ENCODE measurements around the gene KIF23.

The KIF23 gene

GRCh38 chr15:69385831-69386230 lies 28.3 kb upstream of the KIF23 start:
- Histone ChIP-seq H3K27ac (no peak overlapping the region), H3K27me3 (replicated peaks) (no peaks in the 10 kb centered on the region), H3K4me3 (ENCODE audit: low read depth, low read length) (no peak overlapping the region), H3K36me3 (replicated peaks) (no peaks in the 10 kb centered on the region)
- TF ChIP-seq, protein P1, sequence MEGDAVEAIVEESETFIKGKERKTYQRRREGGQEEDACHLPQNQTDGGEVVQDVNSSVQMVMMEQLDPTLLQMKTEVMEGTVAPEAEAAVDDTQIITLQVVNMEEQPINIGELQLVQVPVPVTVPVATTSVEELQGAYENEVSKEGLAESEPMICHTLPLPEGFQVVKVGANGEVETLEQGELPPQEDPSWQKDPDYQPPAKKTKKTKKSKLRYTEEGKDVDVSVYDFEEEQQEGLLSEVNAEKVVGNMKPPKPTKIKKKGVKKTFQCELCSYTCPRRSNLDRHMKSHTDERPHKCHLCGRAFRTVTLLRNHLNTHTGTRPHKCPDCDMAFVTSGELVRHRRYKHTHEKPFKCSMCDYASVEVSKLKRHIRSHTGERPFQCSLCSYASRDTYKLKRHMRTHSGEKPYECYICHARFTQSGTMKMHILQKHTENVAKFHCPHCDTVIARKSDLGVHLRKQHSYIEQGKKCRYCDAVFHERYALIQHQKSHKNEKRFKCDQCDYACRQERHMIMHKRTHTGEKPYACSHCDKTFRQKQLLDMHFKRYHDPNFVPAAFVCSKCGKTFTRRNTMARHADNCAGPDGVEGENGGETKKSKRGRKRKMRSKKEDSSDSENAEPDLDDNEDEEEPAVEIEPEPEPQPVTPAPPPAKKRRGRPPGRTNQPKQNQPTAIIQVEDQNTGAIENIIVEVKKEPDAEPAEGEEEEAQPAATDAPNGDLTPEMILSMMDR (IDR thresholded peaks at IDR 0.05; ENCODE audit: low read depth, low read length, missing control alignments) = no peak
- DNase-seq = no peak
- in situ Hi-C loops (cut with HindIII; ENCODE audit: low pct_ligation_motif_present, low sequenced_read_pairs) = no loop called here

DNA sequence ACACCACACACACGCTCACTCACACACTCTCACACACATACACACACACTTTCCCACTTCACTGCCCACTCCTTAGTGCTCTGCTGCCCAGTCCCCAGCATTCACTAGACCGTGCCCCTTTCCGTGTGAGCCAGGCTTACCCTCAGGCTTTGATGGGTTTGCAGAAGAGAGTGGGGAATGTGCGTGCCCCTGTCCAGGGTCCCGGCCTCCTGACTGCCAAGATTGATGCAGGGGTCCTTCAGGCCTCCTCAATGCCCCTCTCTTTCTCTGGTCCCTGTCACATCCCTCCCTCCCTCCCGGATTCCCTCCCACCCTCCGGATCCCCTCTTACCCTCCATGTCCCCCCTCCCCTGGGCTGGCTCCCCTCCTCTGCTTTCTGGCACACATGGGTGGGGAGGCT lies 27.9 kb upstream of the KIF23 start:
- TF ChIP-seq, protein P1 (IDR thresholded peaks at IDR 0.05; ENCODE audit: low read depth, low read length, missing control alignments) = no peak
- H3K27me3 ChIP-seq (replicated peaks) = no peaks in the 10 kb centered on the region
- in situ Hi-C loops (cut with HindIII; ENCODE audit: low pct_ligation_motif_present, low sequenced_read_pairs) = no loop called here
- no peak overlapping the region for H3K27ac ChIP-seq
- DNase-seq = no peak
- no peak overlapping the region for H3K4me3 ChIP-seq (ENCODE audit: low read depth, low read length)
- H3K36me3 ChIP-seq (replicated peaks) = no peaks in the 10 kb centered on the region

DNA sequence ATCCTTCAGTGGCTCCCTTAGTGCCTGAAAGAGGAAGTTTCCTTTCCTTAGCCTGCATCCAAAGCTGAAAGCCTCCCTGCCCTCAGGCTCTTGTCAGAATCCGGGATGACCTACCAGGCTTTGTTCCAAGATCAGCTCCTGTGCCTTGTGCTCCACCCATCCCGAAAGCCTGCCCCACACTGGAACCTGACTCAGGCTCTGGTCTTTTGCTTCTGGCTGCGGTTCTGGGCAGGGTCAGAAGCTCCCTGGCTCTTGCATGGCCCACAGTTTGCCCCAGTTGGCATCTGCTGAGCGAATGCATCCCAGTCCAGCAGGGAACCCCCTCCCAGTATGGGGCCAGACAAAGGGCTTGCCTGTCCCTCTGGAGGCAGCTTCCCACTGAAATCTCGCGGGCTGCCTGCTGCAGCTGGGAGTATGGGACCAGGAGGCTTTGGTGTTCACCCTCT lies 25.9 kb upstream of the KIF23 start:
- DNase-seq = no peak
- no peaks in the 10 kb centered on the region for H3K27me3 ChIP-seq (replicated peaks)

GRCh38 chr15:69389426-69389825 lies 24.7 kb upstream of the KIF23 start:
- no peak for DNase-seq
- Histone ChIP-seq H3K36me3 (replicated peaks) (no peaks in the 10 kb centered on the region), H3K27me3 (replicated peaks) (no peaks in the 10 kb centered on the region), H3K4me3 (ENCODE audit: low read depth, low read length) (no peak overlapping the region), H3K27ac (no peak overlapping the region)
- in situ Hi-C loops (cut with HindIII; ENCODE audit: low pct_ligation_motif_present, low sequenced_read_pairs) = no loop called here
- TF ChIP-seq, protein P1 (IDR thresholded peaks at IDR 0.05; ENCODE audit: low read depth, low read length, missing control alignments) = no peak

More for the DNA sequence above, 25.9 kb upstream of the KIF23 start:
- in situ Hi-C loops (cut with HindIII; ENCODE audit: low pct_ligation_motif_present, low sequenced_read_pairs) = no loop called here
- Histone ChIP-seq H3K27ac (no peak overlapping the region), H3K36me3 (replicated peaks) (no peaks in the 10 kb centered on the region), H3K4me3 (ENCODE audit: low read depth, low read length) (no peak overlapping the region)
- TF ChIP-seq, protein P1 (IDR thresholded peaks at IDR 0.05; ENCODE audit: low read depth, low read length, missing control alignments) = no peak

DNA sequence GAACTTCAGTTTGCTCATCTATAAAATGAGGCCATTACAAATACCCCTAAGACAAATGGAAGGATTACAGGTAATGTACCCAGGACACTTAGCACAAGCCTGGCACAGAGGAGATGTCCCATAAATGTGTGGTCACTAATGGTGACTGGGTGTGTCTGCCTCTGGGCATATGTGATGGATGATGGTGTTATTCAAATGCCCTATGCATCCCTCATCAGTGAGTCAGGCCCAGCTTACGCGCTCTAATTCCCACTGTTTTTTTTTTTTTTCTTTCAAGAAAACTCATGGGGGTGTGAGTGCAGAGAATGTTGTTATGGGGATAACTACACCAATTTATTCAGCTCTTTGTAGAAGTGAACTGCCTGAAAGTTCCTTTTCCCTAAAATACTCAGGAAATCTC lies 23.6 kb upstream of the KIF23 start:
- no peak overlapping the region for H3K4me3 ChIP-seq (ENCODE audit: low read depth, low read length)
- no peaks in the 10 kb centered on the region for H3K27me3 ChIP-seq (replicated peaks)
- DNase-seq = peak; percentile 48
- in situ Hi-C loops (cut with HindIII; ENCODE audit: low pct_ligation_motif_present, low sequenced_read_pairs) = no loop called here
- no peaks in the 10 kb centered on the region for H3K36me3 ChIP-seq (replicated peaks)
- H3K27ac ChIP-seq = no peak overlapping the region
- TF ChIP-seq, protein P1 (IDR thresholded peaks at IDR 0.05; ENCODE audit: low read depth, low read length, missing control alignments) = no peak

- TF ChIP-seq, protein P1 (IDR thresholded peaks at IDR 0.05; ENCODE audit: low read depth, low read length, missing control alignments) = no peak
- H3K27ac ChIP-seq = no peak overlapping the region
- in situ Hi-C loops (cut with HindIII; ENCODE audit: low pct_ligation_motif_present, low sequenced_read_pairs) = no loop called here
These were observed 22.9 kb upstream of the KIF23 start for GRCh38 chr15:69391046-69391757.

More at GRCh38 chr15:69391046-69391757, 22.9 kb upstream of the KIF23 start:
- H3K36me3 ChIP-seq (replicated peaks) = no peaks in the 10 kb centered on the region
- no peak overlapping the region for H3K4me3 ChIP-seq (ENCODE audit: low read depth, low read length)
- no peaks in the 10 kb centered on the region for H3K27me3 ChIP-seq (replicated peaks)
- no peak for DNase-seq

All from brain microvascular endothelial cell (primary cell).